ENCODE results near the gene ADM.
A peak's percentile ranks its signal among the peaks of the same experiment; 100 is the strongest.

The ADM gene

GRCh38 chr11:10302744-10303557 is 1.9 kb upstream of the ADM start:
- H3K27me3 ChIP-seq (ENCODE audit: control insufficient read depth in 2 of 2, insufficient read depth in 2 of 2, low read length in 2 of 2) = no peaks in the 10 kb centered on the region

DNA sequence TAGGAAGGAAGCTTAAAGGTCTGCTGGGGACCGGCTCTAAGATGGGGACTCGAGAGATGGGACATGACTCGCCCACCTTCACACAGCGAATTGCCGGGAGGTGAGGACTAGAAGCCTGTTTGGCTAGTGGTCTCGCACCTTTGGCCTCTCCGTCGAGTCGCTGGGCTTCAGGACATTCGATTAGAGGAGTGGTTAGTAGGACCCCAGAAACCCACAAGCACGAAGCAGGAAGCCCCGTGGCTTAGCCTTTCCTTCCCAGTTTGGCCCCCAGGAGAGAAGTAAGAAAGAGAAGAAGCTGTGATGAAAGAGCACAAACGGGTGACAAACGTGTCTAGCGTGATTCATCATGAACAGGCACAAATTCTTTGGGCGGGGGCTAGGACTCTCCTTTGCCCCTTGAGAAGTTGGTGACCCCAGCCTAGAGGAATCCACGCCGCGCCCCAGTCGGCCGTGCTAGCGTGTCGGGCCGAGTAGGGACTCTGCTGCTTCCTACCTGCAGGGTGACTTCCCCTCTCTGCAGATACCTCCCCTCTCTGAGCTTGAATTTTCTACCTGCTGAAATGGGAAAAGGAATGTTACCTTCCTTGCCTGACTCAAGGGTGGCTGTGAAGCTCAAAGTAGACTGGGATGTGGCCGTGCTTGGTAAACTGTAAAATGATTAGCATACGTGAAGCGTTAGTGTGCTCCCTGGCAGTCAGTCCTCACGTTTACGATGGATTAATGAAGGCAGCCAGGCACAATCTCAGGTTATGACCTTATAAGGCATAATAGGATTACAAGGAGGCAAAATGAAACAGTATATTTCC is 1.1 kb upstream of the ADM start:
- Histone ChIP-seq H3K4me1 (ENCODE audit: control insufficient read depth in 2 of 2, insufficient read depth in 2 of 2, low read length in 2 of 2) (peaks cover 38 to 48% of the 10 kb centered on the region in 2 donors), H3K27ac (ENCODE audit: low read depth in 2 of 2, low read length in 2 of 2) (peak overlapping the region; percentile 96 to 98), H3K9ac (ENCODE audit: low read depth in 1 of 2, low read length in 2 of 2) (peak overlapping the region; percentile 93 to 95), H3K4me3 (ENCODE audit: low read length in 2 of 2) (peak overlapping the region; percentile 94 to 98), H3K27me3 (ENCODE audit: control insufficient read depth in 2 of 2, insufficient read depth in 2 of 2, low read length in 2 of 2) (no peaks in the 10 kb centered on the region), H3K36me3 (ENCODE audit: control insufficient read depth in 2 of 2, insufficient read depth in 2 of 2, low read length in 2 of 2) (no peaks in the 10 kb centered on the region), H3K9me3 (ENCODE audit: control insufficient read depth in 2 of 2, low read length in 2 of 2) (no peaks in the 10 kb centered on the region)

More at GRCh38 chr11:10302744-10303557, 1.9 kb upstream of the ADM start:
- H3K9me3 ChIP-seq (ENCODE audit: control insufficient read depth in 2 of 2, low read length in 2 of 2) = no peaks in the 10 kb centered on the region
- peaks cover 33 to 41% of the 10 kb centered on the region in 2 donors for H3K4me1 ChIP-seq (ENCODE audit: control insufficient read depth in 2 of 2, insufficient read depth in 2 of 2, low read length in 2 of 2)
- peak overlapping the region; percentile 96 to 98 for H3K27ac ChIP-seq (ENCODE audit: low read depth in 2 of 2, low read length in 2 of 2)
- H3K9ac ChIP-seq (ENCODE audit: low read depth in 1 of 2, low read length in 2 of 2) = peak overlapping the region; percentile 93 to 95
- peak overlapping the region; percentile 94 to 98 for H3K4me3 ChIP-seq (ENCODE audit: low read length in 2 of 2)
- no peaks in the 10 kb centered on the region for H3K36me3 ChIP-seq (ENCODE audit: control insufficient read depth in 2 of 2, insufficient read depth in 2 of 2, low read length in 2 of 2)

DNA sequence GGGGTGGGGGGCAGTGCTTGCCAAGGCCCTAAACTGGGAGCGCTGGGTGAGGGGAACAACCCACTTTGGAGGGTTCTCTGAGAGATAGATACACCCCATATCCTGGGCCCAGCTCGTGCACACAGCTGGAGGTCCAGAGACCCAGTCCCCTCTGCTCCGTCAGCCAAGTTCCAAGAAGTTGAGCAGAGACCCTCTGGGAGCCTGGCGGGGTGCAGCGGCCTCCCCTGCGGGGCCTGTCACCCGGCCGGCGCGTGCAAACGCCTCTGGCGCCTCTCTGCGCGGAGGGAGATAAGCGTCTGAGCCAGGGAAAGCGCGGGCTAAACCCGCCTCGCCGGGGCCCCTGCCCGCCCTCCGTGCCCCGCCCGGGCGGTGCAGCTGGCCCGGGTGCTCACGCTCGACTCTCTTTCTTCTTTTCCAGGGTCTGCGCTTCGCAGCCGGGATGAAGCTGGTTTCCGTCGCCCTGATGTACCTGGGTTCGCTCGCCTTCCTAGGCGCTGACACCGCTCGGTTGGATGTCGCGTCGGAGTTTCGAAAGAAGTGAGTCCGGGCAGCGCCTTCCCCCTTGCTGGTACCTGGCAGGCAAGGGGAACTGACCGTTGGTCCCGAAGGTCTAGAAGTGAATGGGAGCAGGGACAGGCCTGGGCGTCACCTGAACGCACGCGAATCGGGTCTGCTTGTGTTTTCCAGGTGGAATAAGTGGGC is 540 bp downstream of the ADM start:
- H3K27ac ChIP-seq (ENCODE audit: low read depth in 2 of 2, low read length in 2 of 2) = peak overlapping the region; percentile 96 to 98
- no peaks in the 10 kb centered on the region for H3K9me3 ChIP-seq (ENCODE audit: control insufficient read depth in 2 of 2, low read length in 2 of 2)
- no peaks in the 10 kb centered on the region for H3K36me3 ChIP-seq (ENCODE audit: control insufficient read depth in 2 of 2, insufficient read depth in 2 of 2, low read length in 2 of 2)
- H3K27me3 ChIP-seq (ENCODE audit: control insufficient read depth in 2 of 2, insufficient read depth in 2 of 2, low read length in 2 of 2) = peaks cover 0 to 4% of the 10 kb centered on the region in 2 donors
- peak overlapping the region; percentile 94 to 98 for H3K4me3 ChIP-seq (ENCODE audit: low read length in 2 of 2)
- peaks cover 49 to 65% of the 10 kb centered on the region in 2 donors for H3K4me1 ChIP-seq (ENCODE audit: control insufficient read depth in 2 of 2, insufficient read depth in 2 of 2, low read length in 2 of 2)
- H3K9ac ChIP-seq (ENCODE audit: low read depth in 1 of 2, low read length in 2 of 2) = peak overlapping the region; percentile 75 to 93

GRCh38 chr11:10305964-10306918 is 1.4 kb downstream of the ADM start:
- Histone ChIP-seq H3K36me3 (ENCODE audit: control insufficient read depth in 2 of 2, insufficient read depth in 2 of 2, low read length in 2 of 2) (no peaks in the 10 kb centered on the region), H3K9ac (ENCODE audit: low read depth in 1 of 2, low read length in 2 of 2) (peak overlapping the region; percentile 75 to 93), H3K9me3 (ENCODE audit: control insufficient read depth in 2 of 2, low read length in 2 of 2) (no peaks in the 10 kb centered on the region), H3K4me1 (ENCODE audit: control insufficient read depth in 2 of 2, insufficient read depth in 2 of 2, low read length in 2 of 2) (peaks cover 49 to 68% of the 10 kb centered on the region in 2 donors), H3K27ac (ENCODE audit: low read depth in 2 of 2, low read length in 2 of 2) (peak overlapping the region; percentile 96 to 98), H3K27me3 (ENCODE audit: control insufficient read depth in 2 of 2, insufficient read depth in 2 of 2, low read length in 2 of 2) (peaks cover 0 to 4% of the 10 kb centered on the region in 2 donors), H3K4me3 (ENCODE audit: low read length in 2 of 2) (peak overlapping the region; percentile 94 to 98)

DNA sequence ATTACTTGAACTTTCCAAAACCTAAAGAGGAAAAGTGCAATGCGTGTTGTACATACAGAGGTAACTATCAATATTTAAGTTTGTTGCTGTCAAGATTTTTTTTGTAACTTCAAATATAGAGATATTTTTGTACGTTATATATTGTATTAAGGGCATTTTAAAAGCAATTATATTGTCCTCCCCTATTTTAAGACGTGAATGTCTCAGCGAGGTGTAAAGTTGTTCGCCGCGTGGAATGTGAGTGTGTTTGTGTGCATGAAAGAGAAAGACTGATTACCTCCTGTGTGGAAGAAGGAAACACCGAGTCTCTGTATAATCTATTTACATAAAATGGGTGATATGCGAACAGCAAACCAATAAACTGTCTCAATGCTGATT is 2.1 kb downstream of the ADM start:
- H3K4me3 ChIP-seq (ENCODE audit: low read length in 2 of 2) = peak overlapping the region; percentile 94 to 98
- H3K36me3 ChIP-seq (ENCODE audit: control insufficient read depth in 2 of 2, insufficient read depth in 2 of 2, low read length in 2 of 2) = no peaks in the 10 kb centered on the region
- peak overlapping the region; percentile 96 to 98 for H3K27ac ChIP-seq (ENCODE audit: low read depth in 2 of 2, low read length in 2 of 2)
- H3K9me3 ChIP-seq (ENCODE audit: control insufficient read depth in 2 of 2, low read length in 2 of 2) = no peaks in the 10 kb centered on the region
- H3K9ac ChIP-seq (ENCODE audit: low read depth in 1 of 2, low read length in 2 of 2) = peak overlapping the region; percentile 75 to 93
- H3K27me3 ChIP-seq (ENCODE audit: control insufficient read depth in 2 of 2, insufficient read depth in 2 of 2, low read length in 2 of 2) = peaks cover 0 to 4% of the 10 kb centered on the region in 2 donors
- H3K4me1 ChIP-seq (ENCODE audit: control insufficient read depth in 2 of 2, insufficient read depth in 2 of 2, low read length in 2 of 2) = peaks cover 49 to 68% of the 10 kb centered on the region in 2 donors

- peak overlapping the region; percentile 80 to 98 for H3K27ac ChIP-seq (ENCODE audit: low read depth in 2 of 2, low read length in 2 of 2)
- H3K4me1 ChIP-seq (ENCODE audit: control insufficient read depth in 2 of 2, insufficient read depth in 2 of 2, low read length in 2 of 2) = peaks cover 49 to 64% of the 10 kb centered on the region in 2 donors
- H3K9me3 ChIP-seq (ENCODE audit: control insufficient read depth in 2 of 2, low read length in 2 of 2) = no peaks in the 10 kb centered on the region
Measured at GRCh38 chr11:10307400-10308200, 2.7 kb downstream of the ADM start.

GRCh38 chr11:10308201-10308954 is 3.5 kb downstream of the ADM start:
- Histone ChIP-seq H3K4me1 (ENCODE audit: control insufficient read depth in 2 of 2, insufficient read depth in 2 of 2, low read length in 2 of 2) (peaks cover 46 to 60% of the 10 kb centered on the region in 2 donors), H3K36me3 (ENCODE audit: control insufficient read depth in 2 of 2, insufficient read depth in 2 of 2, low read length in 2 of 2) (no peaks in the 10 kb centered on the region), H3K9ac (ENCODE audit: low read depth in 1 of 2, low read length in 2 of 2) (peak overlapping the region; percentile 74 to 93), H3K27me3 (ENCODE audit: control insufficient read depth in 2 of 2, insufficient read depth in 2 of 2, low read length in 2 of 2) (peaks cover 0 to 4% of the 10 kb centered on the region in 2 donors), H3K27ac (ENCODE audit: low read depth in 2 of 2, low read length in 2 of 2) (peak overlapping the region; percentile 80 to 98), H3K9me3 (ENCODE audit: control insufficient read depth in 2 of 2, low read length in 2 of 2) (no peaks in the 10 kb centered on the region), H3K4me3 (ENCODE audit: low read length in 2 of 2) (peak overlapping the region; percentile 94 to 98)

More at GRCh38 chr11:10307400-10308200, 2.7 kb downstream of the ADM start:
- Histone ChIP-seq H3K36me3 (ENCODE audit: control insufficient read depth in 2 of 2, insufficient read depth in 2 of 2, low read length in 2 of 2) (no peaks in the 10 kb centered on the region), H3K4me3 (ENCODE audit: low read length in 2 of 2) (peak overlapping the region; percentile 94 to 98), H3K9ac (ENCODE audit: low read depth in 1 of 2, low read length in 2 of 2) (peak overlapping the region; percentile 74 to 93), H3K27me3 (ENCODE audit: control insufficient read depth in 2 of 2, insufficient read depth in 2 of 2, low read length in 2 of 2) (peaks cover 0 to 4% of the 10 kb centered on the region in 2 donors)

Measured in mucosa of rectum (tissue), 2 donors.